ENCODE data around the gene CCDC122.
A peak's percentile ranks its signal among the peaks of the same experiment; 100 is the strongest.

The CCDC122 gene

GRCh38 chr13:43878892-43879754, at the start of gene CCDC122:
CCDC122 (minus strand) TSS chr13:43879740; CDS start chr13:43869376, 10,364 bp downstream.
- peak; percentile 91 for DNase-seq

GRCh38 chr13:43924549-43925245, 45.2 kb upstream of the CCDC122 start:
- no peak for DNase-seq

- DNase-seq, result no peak
Observed at GRCh38 chr13:43920965-43921674, 41.6 kb upstream of the CCDC122 start.

GRCh38 chr13:43918636-43919035, 39.1 kb upstream of the CCDC122 start:
- DNase-seq, result no peak

GRCh38 chr13:43916828-43917227, 37.3 kb upstream of the CCDC122 start:
- DNase-seq, result no peak

- DNase-seq, result no peak
Observed at GRCh38 chr13:43915451-43915850, 35.9 kb upstream of the CCDC122 start.

- no peak for DNase-seq
Observed at GRCh38 chr13:43911871-43912270, 32.3 kb upstream of the CCDC122 start.

- no peak for DNase-seq
Observed at GRCh38 chr13:43911278-43911677, 31.7 kb upstream of the CCDC122 start.

- DNase-seq, result no peak
Observed at GRCh38 chr13:43910856-43911255, 31.3 kb upstream of the CCDC122 start.

GRCh38 chr13:43908156-43909126, 28.9 kb upstream of the CCDC122 start:
- DNase-seq, result no peak

- no peak for DNase-seq
Observed at GRCh38 chr13:43905435-43906031, 26.0 kb upstream of the CCDC122 start.

- DNase-seq, result no peak
Observed at GRCh38 chr13:43895940-43896339, 16.4 kb upstream of the CCDC122 start.

GRCh38 chr13:43894438-43894837, 14.9 kb upstream of the CCDC122 start:
- DNase-seq, result no peak

GRCh38 chr13:43884222-43884621, 4.7 kb upstream of the CCDC122 start:
- DNase-seq, result no peak

- DNase-seq, result no peak
Observed at GRCh38 chr13:43883631-43884030, 4.1 kb upstream of the CCDC122 start.

- no peak for DNase-seq
Observed at GRCh38 chr13:43881580-43881979, 2.0 kb upstream of the CCDC122 start.

GRCh38 chr13:43880926-43881325, 1.4 kb upstream of the CCDC122 start:
- no peak for DNase-seq

GRCh38 chr13:43880214-43880855, 795 bp upstream of the CCDC122 start:
- DNase-seq, result no peak

- DNase-seq, result no peak
Observed at GRCh38 chr13:43879755-43880181, 228 bp upstream of the CCDC122 start, which contains the start of gene LACC1. LACC1 (plus strand) TSS chr13:43879904; CDS start chr13:43880986, 1,082 bp downstream.

- DNase-seq, result no peak
Observed at GRCh38 chr13:43877766-43878165, 1.8 kb downstream of the CCDC122 start.

- DNase-seq, result no peak
Observed at GRCh38 chr13:43877326-43877725, 2.2 kb downstream of the CCDC122 start.
